Breast epithelium (tissue), 4 donors: Measurements from ENCODE around the gene ORC4. TPM values are rescaled to one million over a fixed set of nuclear protein-coding genes. Genes with fewer than 3 reads are reported as not detected.
"Not testable (repeated sequence)": the region's sequence is repeated elsewhere in the genome, so short reads cannot be mapped to it uniquely, and the experiment has no call there.

Experiments used
- DNase-seq, 2 donors: peaks; one replicate each; pipeline ENCODE4 v3.0.0-alpha.2; 2019; ENCODE audit warnings: low spot score in 2 of 2
- H3K27ac ChIP-seq, 2 donors: fragments of 200-600 bp; sonication (generic) in 1 of 2; one replicate each; pipeline ENCODE4 v1.5.1; 2016 to 2019; ENCODE audit warnings: mild to moderate bottlenecking in 1 of 2
- H3K27me3 ChIP-seq, 2 donors: fragments of 200-600 bp; sonication (generic) in 1 of 2; one replicate each; pipeline versions ENCODE4 v1.5.1 to v1.6.0; 2017 to 2019; ENCODE audit warnings: control low read depth in 1 of 2, mild to moderate bottlenecking in 1 of 2
- H3K36me3 ChIP-seq: fragments of 200-600 bp; one replicate; pipeline ENCODE4 v1.5.1; 2019
- H3K4me1 ChIP-seq, 2 donors: fragments of 200-600 bp; sonication (generic); one replicate each; pipeline ENCODE4 v1.5.1; 2016 to 2019; ENCODE audit warnings: control low read depth in 1 of 2
- H3K4me3 ChIP-seq, 3 donors: fragments of 200-600 bp; sonication (generic); 1 replicate in 2 of 3; 2 replicates in 1 of 3; pipeline ENCODE4 v1.5.1; 2016 to 2019; ENCODE audit warnings: mild to moderate bottlenecking in 3 of 3, moderate library complexity in 2 of 3
- H3K9me3 ChIP-seq, 2 donors: fragments of 200-600 bp; sonication (generic) in 1 of 2; one replicate each; pipeline ENCODE4 v1.5.1; 2016 to 2019; ENCODE audit warnings: control low read depth in 1 of 2
- POLR2A ChIP-seq: fragments of 450-650 bp; IDR thresholded peaks from one replicate; pipeline ENCODE4 v1.6.1; 2016; ENCODE audit warnings: antibody characterized with exemption, mild to moderate bottlenecking, moderate library complexity
- POLR2AphosphoS5 ChIP-seq, 3 donors: sonication (generic); formaldehyde crosslinking; IDR thresholded peaks; one replicate each; pipeline ENCODE4 v1.6.1; 2017; ENCODE audit warnings: antibody characterized with exemption in 3 of 3
- intact Hi-C: fragments of 100-400 bp; cut with DNase I; formaldehyde crosslinking; loops from one replicate; pipeline ENCODE4 v1.15.1; 2023; ENCODE audit warnings: low total_unique reads
- total RNA-seq, 3 donors: library from RNA; depleted of rRNA; stranded (reverse); fragments of >200 nt; gene quantifications; one replicate each; pipeline ENCODE4 v1.1.0, GENCODE V29; 2016
- TF ChIP-seq, protein P1 (sequence below), 3 donors: fragments of 450-650 bp; IDR thresholded peaks; one replicate each; pipeline ENCODE4 v1.5.1; 2016 to 2017; ENCODE audit warnings: antibody characterized with exemption in 3 of 3, mild to moderate bottlenecking in 3 of 3, moderate library complexity in 3 of 3

The ORC4 gene
- total RNA-seq, 3 donors from 2014 or later, result 36.5 to 87.5 (median 42.9) TPM

DNA sequence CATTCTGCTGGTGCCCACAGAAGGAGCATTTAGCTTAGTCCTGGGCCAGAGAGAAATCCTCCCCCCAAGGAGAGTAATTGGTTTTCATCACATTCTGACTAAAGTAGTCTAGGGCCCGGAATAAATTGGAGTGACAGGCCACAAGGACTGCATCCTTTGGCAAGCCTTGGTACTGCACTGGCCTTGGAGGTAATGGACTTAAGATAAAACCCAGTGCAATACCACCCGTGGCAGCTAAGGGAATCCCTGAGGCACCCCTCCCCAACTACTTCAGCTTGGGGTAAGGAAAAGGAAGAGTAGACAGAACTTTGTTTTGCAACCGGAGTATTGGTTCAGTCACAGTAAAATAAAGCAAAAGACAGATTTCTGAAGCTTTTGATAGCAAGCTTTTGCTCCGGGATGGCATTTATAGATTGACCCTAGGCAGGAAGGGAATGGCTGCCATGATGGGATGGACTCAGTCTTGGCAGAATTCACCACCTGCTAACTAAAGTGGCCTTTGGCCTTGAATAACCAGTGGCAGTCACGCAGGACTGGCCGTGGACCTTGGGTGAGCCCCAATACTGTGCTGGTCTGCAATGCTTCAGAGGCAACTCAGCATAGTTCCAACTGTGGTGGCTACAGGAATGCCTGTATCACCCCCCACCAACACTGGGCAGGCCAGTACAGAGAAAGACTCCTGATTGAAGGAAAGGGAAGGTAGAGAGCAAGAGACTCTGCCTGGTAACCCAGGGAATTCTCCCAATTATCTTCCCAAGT, 14.1 kb downstream of the ORC4 start:
- no peaks in the 10 kb centered on the region for H3K27me3 ChIP-seq
- no peak overlapping the region for H3K27ac ChIP-seq
- intact Hi-C loops, result no loop called here

DNA sequence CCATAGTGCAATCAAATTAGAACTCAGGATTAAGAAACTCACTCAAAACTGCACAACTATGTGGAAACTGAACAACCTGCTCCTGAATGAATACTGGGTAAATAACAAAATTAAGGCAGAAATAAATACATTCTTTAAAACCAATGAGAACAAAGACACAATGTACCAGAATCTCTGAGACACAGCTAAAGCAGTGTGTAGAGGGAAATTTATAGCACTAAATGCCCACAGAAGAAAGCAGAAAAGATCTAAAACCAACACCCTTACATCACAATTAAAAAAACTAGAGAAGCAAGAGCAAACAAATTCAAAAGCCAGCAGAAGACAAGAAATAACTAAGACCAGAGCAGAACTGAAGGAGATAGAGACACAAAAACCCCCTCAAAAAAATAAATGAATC, 18.1 kb downstream of the ORC4 start:
- H3K27ac ChIP-seq, H3K27me3 ChIP-seq, DNase-seq, H3K4me3 ChIP-seq, H3K36me3 ChIP-seq, intact Hi-C loops, H3K9me3 ChIP-seq, H3K4me1 ChIP-seq: not testable (repeated sequence)

More for the DNA sequence above, 14.1 kb downstream of the ORC4 start:
- DNase-seq, result no peak
- no peaks in the 10 kb centered on the region for H3K4me1 ChIP-seq
- no peak for TF ChIP-seq POLR2A
- TF ChIP-seq, protein P1, sequence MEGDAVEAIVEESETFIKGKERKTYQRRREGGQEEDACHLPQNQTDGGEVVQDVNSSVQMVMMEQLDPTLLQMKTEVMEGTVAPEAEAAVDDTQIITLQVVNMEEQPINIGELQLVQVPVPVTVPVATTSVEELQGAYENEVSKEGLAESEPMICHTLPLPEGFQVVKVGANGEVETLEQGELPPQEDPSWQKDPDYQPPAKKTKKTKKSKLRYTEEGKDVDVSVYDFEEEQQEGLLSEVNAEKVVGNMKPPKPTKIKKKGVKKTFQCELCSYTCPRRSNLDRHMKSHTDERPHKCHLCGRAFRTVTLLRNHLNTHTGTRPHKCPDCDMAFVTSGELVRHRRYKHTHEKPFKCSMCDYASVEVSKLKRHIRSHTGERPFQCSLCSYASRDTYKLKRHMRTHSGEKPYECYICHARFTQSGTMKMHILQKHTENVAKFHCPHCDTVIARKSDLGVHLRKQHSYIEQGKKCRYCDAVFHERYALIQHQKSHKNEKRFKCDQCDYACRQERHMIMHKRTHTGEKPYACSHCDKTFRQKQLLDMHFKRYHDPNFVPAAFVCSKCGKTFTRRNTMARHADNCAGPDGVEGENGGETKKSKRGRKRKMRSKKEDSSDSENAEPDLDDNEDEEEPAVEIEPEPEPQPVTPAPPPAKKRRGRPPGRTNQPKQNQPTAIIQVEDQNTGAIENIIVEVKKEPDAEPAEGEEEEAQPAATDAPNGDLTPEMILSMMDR (IDR thresholded peaks at IDR 0.05), result no peak
- TF ChIP-seq POLR2AphosphoS5 (IDR thresholded peaks at IDR 0.05), result no peak
- H3K4me3 ChIP-seq, result no peak overlapping the region
- H3K36me3 ChIP-seq, result no peaks in the 10 kb centered on the region
- peaks cover 0 to 7% of the 10 kb centered on the region in 2 donors for H3K9me3 ChIP-seq

DNA sequence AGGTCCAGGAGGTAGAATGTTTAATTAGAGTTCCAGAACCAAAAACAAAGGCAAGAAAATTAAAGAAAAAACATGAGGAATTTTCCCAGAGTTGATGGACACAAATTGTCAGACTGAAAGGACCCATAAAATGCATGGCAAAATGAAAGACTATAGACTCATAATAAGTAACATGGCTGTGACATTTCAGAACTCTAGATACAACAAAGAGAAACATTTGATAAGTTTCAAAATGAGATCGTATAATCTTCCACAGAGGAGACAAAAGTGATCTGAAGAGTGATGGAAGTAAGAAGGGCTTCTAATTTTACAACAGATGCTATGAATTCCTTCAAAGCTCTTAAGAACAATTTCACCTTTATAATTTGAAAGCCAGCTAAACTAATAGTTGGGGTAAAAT, 20.4 kb downstream of the ORC4 start:
- no peak overlapping the region for H3K27ac ChIP-seq
- TF ChIP-seq POLR2A, result no peak
- TF ChIP-seq POLR2AphosphoS5 (IDR thresholded peaks at IDR 0.05), result no peak
- TF ChIP-seq, protein P1 (IDR thresholded peaks at IDR 0.05), result no peak

DNA sequence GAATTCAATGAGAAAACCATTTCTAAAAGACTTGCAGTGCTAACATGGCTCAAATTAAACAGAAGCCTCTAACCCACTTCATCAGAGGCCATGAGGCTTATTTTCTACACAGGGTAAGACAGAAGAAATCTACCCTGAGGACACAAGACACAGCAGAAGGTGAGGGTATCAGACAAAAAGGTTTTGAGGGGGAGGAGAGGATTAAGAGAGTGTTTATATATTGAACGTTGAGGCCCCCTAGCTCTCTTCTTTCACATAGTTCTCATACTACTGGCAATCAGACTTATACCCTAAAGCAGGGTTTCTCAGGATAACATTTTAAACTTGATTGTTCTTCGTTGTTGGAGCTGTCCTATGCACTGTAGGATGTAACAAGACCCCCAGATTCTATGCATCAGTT, 21.4 kb downstream of the ORC4 start:
- no peak overlapping the region for H3K4me3 ChIP-seq
- no peak for DNase-seq
- intact Hi-C loops, result no loop called here
- H3K4me1 ChIP-seq, result peaks cover 0 to 4% of the 10 kb centered on the region in 2 donors
- no peak for TF ChIP-seq POLR2A
- TF ChIP-seq, protein P1 (IDR thresholded peaks at IDR 0.05), result no peak
- no peak for TF ChIP-seq POLR2AphosphoS5 (IDR thresholded peaks at IDR 0.05)
- H3K9me3 ChIP-seq, result no peaks in the 10 kb centered on the region
- no peak overlapping the region for H3K27ac ChIP-seq
- H3K36me3 ChIP-seq, result no peaks in the 10 kb centered on the region
- no peaks in the 10 kb centered on the region for H3K27me3 ChIP-seq

More for the DNA sequence above, 20.4 kb downstream of the ORC4 start:
- no peaks in the 10 kb centered on the region for H3K36me3 ChIP-seq
- no peak for DNase-seq
- no peaks in the 10 kb centered on the region for H3K9me3 ChIP-seq
- no peak overlapping the region for H3K4me3 ChIP-seq
- intact Hi-C loops, result no loop called here
- H3K4me1 ChIP-seq, result peaks cover 0 to 4% of the 10 kb centered on the region in 2 donors
- H3K27me3 ChIP-seq, result no peaks in the 10 kb centered on the region

DNA sequence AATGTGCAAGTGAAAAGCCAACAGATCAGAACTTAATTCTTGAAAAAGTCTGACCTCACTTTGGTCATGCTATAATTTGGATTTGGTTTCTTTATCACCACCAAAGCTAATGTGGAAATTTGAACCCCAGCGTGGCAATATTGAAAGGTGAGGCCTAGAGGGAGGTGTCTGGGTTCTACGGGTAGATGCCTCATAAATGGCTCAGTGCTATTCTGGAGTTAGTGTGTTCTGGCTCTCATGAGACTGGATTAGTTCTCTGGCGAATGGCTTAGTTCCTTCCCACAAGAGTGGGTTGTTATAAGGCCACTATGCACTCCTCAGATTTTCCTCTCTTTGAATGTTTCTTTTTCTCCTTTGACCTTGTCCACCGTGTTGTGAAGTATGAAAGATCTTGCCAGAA, 22.3 kb downstream of the ORC4 start:
- TF ChIP-seq POLR2AphosphoS5 (IDR thresholded peaks at IDR 0.05) (no peak), POLR2A (no peak)
- TF ChIP-seq, protein P1 (IDR thresholded peaks at IDR 0.05), result no peak
- no peaks in the 10 kb centered on the region for H3K36me3 ChIP-seq
- no peak for DNase-seq
- no peaks in the 10 kb centered on the region for H3K9me3 ChIP-seq
- no peak overlapping the region for H3K4me3 ChIP-seq
- no peaks in the 10 kb centered on the region for H3K27me3 ChIP-seq
- H3K27ac ChIP-seq, result no peak overlapping the region
- peaks cover 0 to 4% of the 10 kb centered on the region in 2 donors for H3K4me1 ChIP-seq
- intact Hi-C loops, result no loop called here
